GM21360 (cell line): ENCODE measurements around the gene SMIM7.

ENCODE experiments used
- ATAC-seq: cut with Tn5 transposase; IDR thresholded peaks from one replicate; pipeline ENCODE4 v1.9.1; 2021; ENCODE audit warnings: mild to moderate bottlenecking, moderate library complexity; ENCODE audit not compliant: unreplicated experiment

Gene SMIM7

DNA sequence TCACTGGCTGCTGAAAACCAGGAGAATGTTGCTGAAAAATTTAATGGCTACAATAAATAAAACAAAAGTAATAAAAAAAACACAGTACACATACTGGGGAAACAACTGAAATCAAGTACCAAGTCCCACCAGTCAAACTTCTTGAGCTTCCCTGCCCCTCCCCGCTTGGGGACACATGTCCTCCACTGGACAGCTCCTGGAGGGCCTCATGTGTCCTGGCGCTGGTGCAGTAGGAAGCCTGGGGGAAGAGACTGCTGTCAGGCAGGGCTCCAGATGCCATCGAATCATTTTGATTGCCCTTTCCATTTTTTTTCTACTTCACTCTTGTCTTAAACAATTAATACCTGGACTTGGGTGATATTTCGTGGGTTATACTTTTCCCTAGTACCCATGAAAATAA lies 61.1 kb downstream of the SMIM7 start:
- no peak for ATAC-seq

DNA sequence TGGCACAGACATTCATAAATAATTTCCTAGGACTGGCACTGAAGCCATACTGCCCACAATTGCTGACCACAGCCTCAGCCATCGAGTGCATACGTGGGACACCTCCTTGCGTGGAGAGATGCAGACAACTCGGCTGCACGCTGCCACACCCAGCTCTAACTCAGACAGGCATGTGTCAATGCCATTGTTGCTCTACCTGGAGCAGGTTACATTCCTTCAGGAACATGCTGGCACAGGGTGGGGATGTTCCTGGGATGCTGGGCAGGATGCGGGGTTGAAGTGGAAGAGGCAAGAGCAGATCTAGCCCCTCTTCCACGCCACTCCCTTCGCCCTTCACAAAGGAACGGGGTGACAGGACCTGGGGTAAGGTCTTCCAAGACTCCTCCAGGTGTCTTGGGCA lies 63.5 kb downstream of the SMIM7 start:
- no peak for ATAC-seq
